ENCODE data around the gene OFD1.

GRCh38 chrX:13694359-13694758 is 40.2 kb upstream of the OFD1 start:
- TF ChIP-seq L3MBTL2 (conservative IDR thresholded peaks at IDR 0.05) (no peak), ARNT (IDR thresholded peaks at IDR 0.05) (no peak), CTBP1 (IDR thresholded peaks at IDR 0.05; ENCODE audit: borderline replicate concordance) (no peak), TARDBP (IDR thresholded peaks at IDR 0.05) (no peak), ELF4 (IDR thresholded peaks at IDR 0.05) (no peak), SP1 (IDR thresholded peaks at IDR 0.05) (no peak), ZNF384 (IDR thresholded peaks at IDR 0.05) (no peak), SUZ12 (IDR thresholded peaks at IDR 0.05) (no peak)

All from HEK293T (cell line).